Liver (tissue), 9 donors: ENCODE measurements around the gene RTN4. TPM values are rescaled to one million over a fixed set of nuclear protein-coding genes. Genes with fewer than 3 reads are reported as not detected.

Experiments used
- DNase-seq: peaks from one replicate; pipeline ENCODE4 v3.0.0-alpha.2; 2017; ENCODE audit warnings: low spot score
- H3K27ac ChIP-seq, 2 donors: one replicate each; pipeline ENCODE4 v1.7.0; 2013; ENCODE audit warnings: inconsistent platforms in 2 of 2, low read length in 2 of 2, control low read depth in 1 of 2, low read depth in 1 of 2, mild to moderate bottlenecking in 1 of 2
- H3K27me3 ChIP-seq, 4 donors: one replicate each; pipeline versions ENCODE4 v1.6.1 to v1.7.0; 2013; ENCODE audit warnings: low read length in 3 of 4, inconsistent platforms in 1 of 4, mild to moderate bottlenecking in 1 of 4, moderate library complexity in 1 of 4; ENCODE audit not compliant: control insufficient read depth in 4 of 4, insufficient read depth in 4 of 4
- H3K36me3 ChIP-seq, 4 donors: one replicate each; pipeline versions ENCODE4 v1.6.1 to v1.7.0; 2013; ENCODE audit warnings: low read length in 3 of 4, mild to moderate bottlenecking in 3 of 4, low read depth in 1 of 4, moderate library complexity in 1 of 4; ENCODE audit not compliant: control insufficient read depth in 4 of 4, insufficient read depth in 3 of 4
- H3K4me1 ChIP-seq, 4 donors: one replicate each; pipeline versions ENCODE4 v1.6.1 to v1.7.0; 2013; ENCODE audit warnings: low read length in 3 of 4, mild to moderate bottlenecking in 3 of 4, moderate library complexity in 1 of 4; ENCODE audit not compliant: control insufficient read depth in 4 of 4, insufficient read depth in 4 of 4
- H3K4me3 ChIP-seq, 3 donors: one replicate each; pipeline versions ENCODE4 v1.6.1 to v1.7.0; 2013; ENCODE audit warnings: low read length in 3 of 3, control low read depth in 1 of 3, low read depth in 1 of 3, mild to moderate bottlenecking in 1 of 3
- H3K9ac ChIP-seq, 2 donors: one replicate each; pipeline ENCODE4 v1.7.0; 2013; ENCODE audit warnings: low read length in 2 of 2, mild to moderate bottlenecking in 2 of 2, moderate library complexity in 2 of 2, control low read depth in 1 of 2, low read depth in 1 of 2
- H3K9me3 ChIP-seq, 4 donors: one replicate each; pipeline versions ENCODE4 v1.6.1 to v1.7.0; 2013; ENCODE audit warnings: low read length in 3 of 4; ENCODE audit not compliant: control insufficient read depth in 4 of 4
- ATF3 ChIP-seq: IDR thresholded peaks from 2 replicates; pipeline ENCODE4 v1.6.1; 2016; ENCODE audit warnings: antibody characterized with exemption
- EGR1 ChIP-seq, 2 donors: IDR thresholded peaks; 2 replicates each; pipeline ENCODE4 v1.6.1; 2016 to 2018; ENCODE audit warnings: antibody characterized with exemption in 2 of 2, low read depth in 2 of 2
- FOXA1 ChIP-seq: IDR thresholded peaks from 2 replicates; pipeline ENCODE4 v1.6.1; 2016; ENCODE audit warnings: antibody characterized with exemption
- FOXA2 ChIP-seq: IDR thresholded peaks from 2 replicates; pipeline ENCODE4 v1.6.1; 2016; ENCODE audit warnings: antibody characterized with exemption
- HNF4A ChIP-seq, 2 donors: conservative IDR thresholded peaks; 2 replicates each; pipeline ENCODE4 v1.6.1; 2016; ENCODE audit warnings: antibody characterized with exemption in 2 of 2, mild to moderate bottlenecking in 2 of 2
- HNF4G ChIP-seq: IDR thresholded peaks from 2 replicates; pipeline ENCODE4 v1.6.1; 2016; ENCODE audit warnings: antibody characterized with exemption
- JUND ChIP-seq, 2 donors: IDR thresholded peaks; 2 replicates each; pipeline ENCODE4 v1.6.1; 2016; ENCODE audit warnings: antibody characterized with exemption in 2 of 2
- NR2F2 ChIP-seq: IDR thresholded peaks from 2 replicates; pipeline ENCODE4 v1.6.1; 2016; ENCODE audit warnings: antibody characterized with exemption
- RAD21 ChIP-seq, 2 donors: IDR thresholded peaks; 2 replicates each; pipeline ENCODE4 v1.6.1; 2016; ENCODE audit warnings: antibody characterized with exemption in 2 of 2, mild to moderate bottlenecking in 2 of 2
- REST ChIP-seq: IDR thresholded peaks from 2 replicates; pipeline ENCODE4 v1.6.1; 2016; ENCODE audit warnings: antibody characterized with exemption, mild to moderate bottlenecking
- TAF1 ChIP-seq: conservative IDR thresholded peaks from 2 replicates; pipeline ENCODE4 v1.6.1; 2016; ENCODE audit warnings: antibody characterized with exemption, mild to moderate bottlenecking
- ZBTB33 ChIP-seq: IDR thresholded peaks from 2 replicates; pipeline ENCODE4 v1.6.1; 2016; ENCODE audit warnings: antibody characterized with exemption
- WGBS: extraction: QIAGEN DNeasy Blood & Tissue Kit; methylation state at CpG from one replicate; pipeline ENCODE4 v1.1.7; 2013; 5-methylcytosine and 5-hydroxymethylcytosine counted together
- polyA plus RNA-seq, 2 donors: library from polyadenylated mRNA; stranded (reverse) in 1 of 2; unstranded in 1 of 2; fragments of 200-250 nt in 1 of 2; fragments of >200 nt in 1 of 2; fragmentation: Nextera tagmentation in 1 of 2; extraction: Ambion mirVana in 1 of 2; gene quantifications; one replicate each; pipeline versions ENCODE4 v1.2.1 to v1.2.3, GENCODE V29; 2013 to 2015
- total RNA-seq, 2 donors: library from RNA; depleted of rRNA; stranded (reverse); fragments of >200 nt; gene quantifications; one replicate each; pipeline ENCODE4 v1.2.3, GENCODE V29; 2014
- donor health status: healthy.
- donor health status: healthy.
- donor health status: healthy.
- donor health status: healthy.
- donor health status: healthy.

The RTN4 gene
- total and polyA plus RNA-seq, 4 donors = 73.5 to 348 (median 151) TPM

- no peak overlapping the region for H3K9ac ChIP-seq
- 96% methylated on average over 16 of the region's 16 CpGs for WGBS
- no peaks in the 10 kb centered on the region for H3K9me3 ChIP-seq
- no peak overlapping the region for H3K27ac ChIP-seq
- no peaks in the 10 kb centered on the region for H3K36me3 ChIP-seq
- no peak overlapping the region for H3K4me3 ChIP-seq
- TF ChIP-seq RAD21 (IDR thresholded peaks at IDR 0.05) (no peak), EGR1 (IDR thresholded peaks at IDR 0.05; ENCODE audit: low read depth in 2 of 2) (no peak), ZBTB33 (no peak), REST (no peak), FOXA1 (no peak), TAF1 (no peak), FOXA2 (no peak), NR2F2 (no peak)
- no peak for DNase-seq
- H3K27me3 ChIP-seq = no peaks in the 10 kb centered on the region
- H3K4me1 ChIP-seq = no peaks in the 10 kb centered on the region
These were observed 122.3 kb downstream of the RTN4 start for GRCh38 chr2:54927751-54928615.

- Histone ChIP-seq H3K36me3 (no peaks in the 10 kb centered on the region), H3K9ac (no peak overlapping the region), H3K4me1 (no peaks in the 10 kb centered on the region), H3K9me3 (no peaks in the 10 kb centered on the region), H3K27me3 (no peaks in the 10 kb centered on the region), H3K4me3 (no peak overlapping the region), H3K27ac (no peak overlapping the region)
- TF ChIP-seq JUND (IDR thresholded peaks at IDR 0.05) (no peak), REST (no peak), ATF3 (no peak), HNF4A (conservative IDR thresholded peaks at IDR 0.05) (no peak), NR2F2 (no peak), HNF4G (no peak)
- no peak for DNase-seq
- 90% methylated on average over 8 of the region's 8 CpGs for WGBS
These were observed 123.0 kb downstream of the RTN4 start for GRCh38 chr2:54927085-54927750.
